Esophagus (tissue), 2 donors: ENCODE measurements around the gene NFIA. TPM values are rescaled to one million over a fixed set of nuclear protein-coding genes. Genes with fewer than 3 reads are reported as not detected.

Experiments used
- H3K27ac ChIP-seq, 2 donors: one replicate each; pipeline ENCODE4 v1.5.1; 2013; ENCODE audit warnings: low read depth in 2 of 2, mild to moderate bottlenecking in 2 of 2, inconsistent platforms in 1 of 2, low read length in 1 of 2, moderate library complexity in 1 of 2
- H3K27me3 ChIP-seq, 2 donors: one replicate each; pipeline ENCODE4 v1.6.1; 2013; ENCODE audit warnings: low read length in 2 of 2, control low read depth in 1 of 2, mild to moderate bottlenecking in 1 of 2; ENCODE audit not compliant: insufficient read depth in 2 of 2, control insufficient read depth in 1 of 2
- H3K36me3 ChIP-seq, 2 donors: one replicate each; pipeline ENCODE4 v1.6.1; 2013; ENCODE audit warnings: low read length in 1 of 2; ENCODE audit not compliant: control insufficient read depth in 2 of 2, insufficient read depth in 2 of 2
- H3K4me1 ChIP-seq, 2 donors: one replicate each; pipeline ENCODE4 v1.6.1; 2013; ENCODE audit warnings: low read length in 1 of 2; ENCODE audit not compliant: control insufficient read depth in 2 of 2, insufficient read depth in 2 of 2
- H3K4me3 ChIP-seq, 2 donors: one replicate each; pipeline ENCODE4 v1.5.1; 2013; ENCODE audit warnings: low read length in 2 of 2, mild to moderate bottlenecking in 2 of 2, low read depth in 1 of 2, moderate library complexity in 1 of 2
- H3K9me3 ChIP-seq, 2 donors: one replicate each; pipeline ENCODE4 v1.6.1; 2013; ENCODE audit warnings: mild to moderate bottlenecking in 2 of 2, low read depth in 1 of 2, low read length in 1 of 2, moderate library complexity in 1 of 2; ENCODE audit not compliant: control insufficient read depth in 2 of 2, insufficient read depth in 1 of 2
- WGBS, 2 donors: extraction: QIAGEN DNeasy Blood & Tissue Kit; methylation state at CpG; one replicate each; pipeline ENCODE4 v1.1.7; 2013; 5-methylcytosine and 5-hydroxymethylcytosine counted together
- polyA plus RNA-seq, 2 donors: library from polyadenylated mRNA; stranded (reverse); fragments of 200-250 nt; gene quantifications; one replicate each; pipeline ENCODE4 v1.2.3, GENCODE V29; 2013
- donor health status: healthy with polysubstance abuse.
- donor health status: Bipolar disorder and iron deficiency.

The NFIA gene
- polyA plus RNA-seq, 2 donors, result 9.0 to 11.0 TPM

DNA sequence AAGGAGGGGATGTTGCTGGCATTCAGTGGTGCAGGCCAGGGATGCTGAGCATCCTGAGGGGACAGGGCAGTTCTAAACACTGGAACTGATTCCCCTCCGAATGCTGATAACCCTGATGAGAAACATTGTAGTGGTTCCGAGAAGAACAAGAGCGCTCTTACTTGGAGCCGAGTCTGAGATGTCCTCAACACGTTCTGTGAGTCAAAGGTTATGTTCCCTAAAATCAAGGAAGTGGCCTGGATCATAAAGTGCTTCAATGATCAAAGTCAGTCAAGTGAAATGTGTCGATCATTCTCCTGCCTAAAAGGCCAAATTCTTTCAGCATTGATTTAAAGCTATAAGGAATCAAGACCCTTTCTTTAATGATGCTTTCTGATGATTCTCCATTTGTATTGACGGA, 234.1 kb downstream of the NFIA start:
- Histone ChIP-seq H3K27ac (no peak overlapping the region), H3K27me3 (no peaks in the 10 kb centered on the region), H3K4me3 (no peak overlapping the region), H3K36me3 (no peaks in the 10 kb centered on the region), H3K4me1 (no peaks in the 10 kb centered on the region), H3K9me3 (no peaks in the 10 kb centered on the region)
- 89% methylated on average over 7 of the region's 7 CpGs for WGBS, 2 donors

DNA sequence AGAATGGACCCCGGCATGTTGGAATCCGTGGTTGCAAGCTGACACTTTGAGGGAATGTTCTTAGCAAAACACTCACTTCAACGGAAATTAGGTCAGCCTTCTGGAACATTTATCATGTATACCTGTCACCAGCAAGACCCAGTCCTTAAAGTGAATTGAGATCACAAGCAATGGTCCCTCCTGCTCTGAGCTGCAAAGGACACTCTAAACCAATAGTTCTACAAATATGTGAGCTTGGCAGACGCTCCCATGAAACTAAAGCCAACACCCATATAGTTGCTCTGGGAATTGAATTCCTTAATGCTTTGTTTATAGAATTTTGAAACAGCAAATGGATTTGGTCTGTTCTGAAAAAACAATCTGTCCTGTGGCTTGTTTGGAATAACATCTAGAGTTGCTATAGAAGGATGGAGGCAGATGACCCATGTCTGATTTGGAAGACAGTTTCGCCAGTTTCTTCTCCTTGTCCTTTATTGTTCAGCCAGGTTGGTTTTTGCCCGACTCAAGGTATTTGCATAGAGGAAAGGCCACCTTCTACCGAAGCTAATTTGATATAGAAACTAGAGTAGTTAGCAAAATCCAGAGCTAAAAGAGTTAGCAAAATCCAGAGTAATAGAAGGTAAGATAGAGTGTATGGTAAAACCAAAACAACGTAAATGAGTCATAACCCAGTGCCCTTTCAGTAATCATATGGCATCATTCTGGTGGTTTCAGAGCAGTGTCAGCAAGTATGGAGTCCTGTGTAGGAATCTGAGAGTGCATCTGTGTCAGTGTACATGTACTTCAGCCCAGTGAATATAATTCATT, 236.2 kb downstream of the NFIA start:
- no peaks in the 10 kb centered on the region for H3K27me3 ChIP-seq
- no peaks in the 10 kb centered on the region for H3K9me3 ChIP-seq
- H3K4me1 ChIP-seq, result no peaks in the 10 kb centered on the region
- H3K27ac ChIP-seq, result peak overlapping the region; percentile 29 to 76
- 30 to 44% methylated on average over 8 of the region's 8 CpGs for whole genome bisulfite sequencing, 2 donors
- H3K36me3 ChIP-seq, result no peaks in the 10 kb centered on the region
- no peak overlapping the region for H3K4me3 ChIP-seq

DNA sequence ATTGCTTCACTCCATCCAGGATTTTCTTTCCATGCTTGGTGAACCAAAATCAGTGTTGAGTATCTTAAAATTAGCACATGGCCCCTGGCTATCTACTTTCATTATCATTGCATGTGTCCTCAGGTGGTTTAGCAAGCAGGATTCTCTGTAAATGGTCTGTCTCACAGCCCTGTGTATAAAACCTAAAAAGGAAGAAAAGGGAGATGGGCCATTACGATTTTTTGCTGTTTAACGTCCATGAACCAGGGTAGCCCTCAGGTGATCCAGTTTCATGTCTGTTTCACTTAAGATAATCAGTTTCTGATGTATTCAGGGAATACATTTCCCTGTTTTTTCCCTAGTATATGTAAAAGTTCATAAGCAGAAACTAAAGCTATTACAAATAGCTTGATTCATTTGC, 238.2 kb downstream of the NFIA start:
- Histone ChIP-seq H3K9me3 (no peaks in the 10 kb centered on the region), H3K36me3 (no peaks in the 10 kb centered on the region), H3K4me3 (no peak overlapping the region), H3K27me3 (no peaks in the 10 kb centered on the region), H3K4me1 (peaks cover 0 to 2% of the 10 kb centered on the region in 2 donors), H3K27ac (no peak overlapping the region)
- 80 to 83% methylated on average over 2 of the region's 2 CpGs for WGBS, 2 donors

DNA sequence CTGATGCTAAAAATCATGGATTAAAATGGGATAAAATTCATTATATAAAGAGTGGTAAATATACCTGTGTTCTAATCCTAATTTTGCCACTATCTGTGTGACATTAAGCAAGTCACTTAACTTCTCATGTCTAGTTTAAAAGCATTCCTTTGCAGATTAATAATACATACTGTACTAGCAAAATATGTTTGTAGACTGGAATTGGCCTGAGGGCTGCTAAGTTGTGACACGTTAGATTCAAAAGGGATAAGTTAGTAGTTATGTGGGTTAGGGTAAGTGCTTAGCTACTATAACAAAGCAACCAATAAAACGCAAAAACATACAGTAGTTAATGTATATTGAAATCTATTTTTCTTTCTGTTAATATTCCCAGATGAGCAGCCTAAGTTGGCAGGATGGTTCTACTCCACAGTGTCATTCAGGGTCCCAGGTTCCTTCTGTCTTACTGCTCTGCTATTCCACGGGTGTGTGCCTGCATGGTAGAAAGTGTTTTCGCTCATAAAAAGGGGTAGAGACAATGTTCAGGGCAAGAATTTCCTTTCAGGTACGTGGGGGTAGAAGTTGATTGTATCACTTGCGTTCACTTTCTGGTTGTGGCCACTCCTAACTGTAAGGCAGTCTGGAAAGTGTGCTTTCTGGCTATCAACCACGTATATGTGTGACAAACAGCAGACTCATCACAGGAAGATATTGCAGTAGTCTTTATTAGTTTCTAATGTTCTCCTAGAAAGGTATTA, 239.8 kb downstream of the NFIA start:
- Histone ChIP-seq H3K4me1 (peaks cover 0 to 2% of the 10 kb centered on the region in 2 donors), H3K36me3 (no peaks in the 10 kb centered on the region), H3K9me3 (no peaks in the 10 kb centered on the region), H3K27me3 (no peaks in the 10 kb centered on the region), H3K27ac (no peak overlapping the region), H3K4me3 (no peak overlapping the region)
- WGBS, 2 donors, result 73 to 77% methylated on average over 7 of the region's 7 CpGs

DNA sequence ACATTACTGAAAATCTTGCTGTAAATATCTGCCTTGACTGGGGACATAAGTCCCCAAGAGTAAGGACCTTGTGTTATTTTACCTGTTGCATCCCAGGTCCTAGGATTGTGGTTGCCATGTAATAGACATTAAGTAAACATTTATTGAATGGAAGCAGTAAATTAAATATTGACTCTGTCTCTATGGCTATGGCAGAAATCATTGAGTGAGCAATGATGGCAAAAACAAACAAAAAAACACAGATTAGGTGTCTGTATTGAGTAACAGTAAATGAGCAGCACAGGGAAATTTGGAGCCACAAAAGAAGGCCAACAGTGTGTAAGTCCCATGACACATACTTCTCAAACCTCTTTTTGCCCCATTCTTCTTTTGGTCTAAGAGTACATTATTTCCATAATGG, 240.4 kb downstream of the NFIA start:
- Histone ChIP-seq H3K9me3 (no peaks in the 10 kb centered on the region), H3K4me1 (peaks cover 0 to 2% of the 10 kb centered on the region in 2 donors), H3K27ac (no peak overlapping the region)

DNA sequence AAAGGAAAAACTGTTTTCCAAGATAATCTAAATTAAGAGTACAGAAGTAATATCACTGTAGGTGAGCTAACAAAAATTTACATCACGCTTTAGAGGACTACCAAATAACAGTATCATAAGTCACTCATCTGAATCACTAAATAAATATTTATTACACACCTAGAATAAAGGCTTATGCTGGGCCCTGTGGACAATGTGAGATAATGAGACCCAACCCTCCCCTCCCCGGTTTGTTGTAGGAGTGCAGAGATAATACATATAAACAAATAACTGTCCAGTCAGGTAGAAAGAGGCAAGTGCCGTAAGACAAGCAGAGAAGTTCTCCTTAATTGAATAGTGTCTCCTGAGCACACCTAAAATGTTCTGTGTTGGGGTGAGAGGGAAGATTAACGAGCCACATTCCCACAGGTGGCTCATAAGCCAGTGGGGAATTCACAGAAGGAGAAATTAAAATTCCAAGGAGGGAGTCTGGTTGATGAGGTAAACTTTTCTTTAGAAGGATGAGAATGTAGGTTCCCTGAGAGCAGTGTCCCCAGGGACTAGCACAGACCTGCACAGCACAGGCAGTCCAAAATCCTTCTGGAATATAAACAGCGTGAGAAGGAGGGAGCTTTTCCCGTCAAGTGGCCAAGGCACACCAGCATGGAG, 241.4 kb downstream of the NFIA start:
- WGBS, 2 donors, result 59 to 66% methylated on average over 6 of the region's 6 CpGs
- Histone ChIP-seq H3K27me3 (no peaks in the 10 kb centered on the region), H3K9me3 (no peaks in the 10 kb centered on the region), H3K4me1 (peaks cover 0 to 2% of the 10 kb centered on the region in 2 donors), H3K36me3 (no peaks in the 10 kb centered on the region), H3K4me3 (no peak overlapping the region), H3K27ac (peak overlapping the region in 1 of 2 donors; percentile 24)

More for the DNA sequence above, 240.4 kb downstream of the NFIA start:
- H3K4me3 ChIP-seq, result no peak overlapping the region
- no peaks in the 10 kb centered on the region for H3K36me3 ChIP-seq
- no peaks in the 10 kb centered on the region for H3K27me3 ChIP-seq

DNA sequence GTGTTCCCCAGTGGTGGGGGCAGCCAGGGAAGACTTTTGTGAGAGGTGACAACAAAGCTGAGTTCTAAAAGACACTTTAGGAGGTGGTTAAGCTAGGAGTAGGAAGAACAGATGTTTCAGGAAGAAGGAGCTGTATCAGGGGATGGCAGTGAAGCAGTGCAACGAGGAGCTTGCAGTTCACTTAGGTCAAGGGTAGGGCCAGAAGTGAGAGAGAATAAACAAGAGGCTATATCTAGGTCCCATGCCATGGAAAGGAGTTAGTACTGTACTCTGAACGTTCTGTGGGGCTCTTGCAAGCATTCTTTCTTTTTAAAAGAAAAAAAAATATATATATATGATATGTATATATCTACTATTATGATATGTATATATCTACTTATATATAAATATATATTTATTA, 244.4 kb downstream of the NFIA start:
- H3K4me1 ChIP-seq, result peaks cover 2% of the 10 kb centered on the region in 2 donors
- no peak overlapping the region for H3K4me3 ChIP-seq
- no peaks in the 10 kb centered on the region for H3K27me3 ChIP-seq
- H3K36me3 ChIP-seq, result no peaks in the 10 kb centered on the region
- peak overlapping the region in 1 of 2 donors; percentile 3 for H3K27ac ChIP-seq
- 49 to 55% methylated on average over 2 of the region's 2 CpGs for WGBS, 2 donors
- no peaks in the 10 kb centered on the region for H3K9me3 ChIP-seq

DNA sequence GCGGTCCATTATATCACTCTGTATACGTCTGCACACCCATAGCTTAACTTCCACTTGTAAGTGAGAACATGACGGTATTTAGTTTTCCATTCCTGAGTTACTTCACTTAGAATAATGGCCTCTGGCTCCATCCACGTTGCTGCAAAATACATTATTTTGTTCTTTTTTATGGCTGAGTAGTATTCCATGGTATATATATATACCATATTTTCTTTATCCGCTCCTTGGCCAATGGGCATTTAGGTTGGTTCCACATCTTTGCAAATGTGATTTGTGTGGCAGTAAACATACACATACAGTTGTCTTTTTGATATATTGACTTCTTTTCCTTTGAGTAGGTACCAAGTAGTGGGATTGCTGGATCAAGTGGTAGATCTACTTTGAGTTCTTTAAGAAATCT, 245.1 kb downstream of the NFIA start:
- WGBS, 2 donors, result 88 to 97% methylated on average over 5 of the region's 5 CpGs
- no peak overlapping the region for H3K27ac ChIP-seq
- H3K36me3 ChIP-seq, result no peaks in the 10 kb centered on the region
- H3K9me3 ChIP-seq, result no peaks in the 10 kb centered on the region
- H3K4me3 ChIP-seq, result no peak overlapping the region
- H3K27me3 ChIP-seq, result no peaks in the 10 kb centered on the region
- peaks cover 2% of the 10 kb centered on the region in 2 donors for H3K4me1 ChIP-seq

DNA sequence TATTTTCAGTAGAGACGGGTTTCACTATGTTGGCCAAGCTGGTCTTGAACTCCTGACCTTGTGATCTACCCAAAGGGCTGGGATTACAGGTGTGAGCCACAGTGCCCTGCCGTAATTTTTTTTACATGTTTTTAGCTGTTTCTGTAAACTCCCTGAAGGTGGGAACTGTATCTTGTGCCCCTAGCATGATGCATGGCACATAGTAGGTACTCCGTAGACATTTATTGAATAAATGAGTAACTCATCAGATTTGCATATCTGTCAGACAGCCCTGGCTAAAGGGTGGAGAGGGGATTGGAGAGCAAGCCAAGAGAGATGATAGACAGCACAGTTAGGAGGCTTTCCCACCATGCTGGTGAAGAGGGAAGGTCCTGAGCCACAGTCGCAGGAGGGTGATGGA, 247.2 kb downstream of the NFIA start:
- Histone ChIP-seq H3K9me3 (no peaks in the 10 kb centered on the region), H3K36me3 (no peaks in the 10 kb centered on the region), H3K4me3 (no peak overlapping the region), H3K27me3 (no peaks in the 10 kb centered on the region), H3K27ac (no peak overlapping the region), H3K4me1 (peaks cover 0 to 2% of the 10 kb centered on the region in 2 donors)
- 90 to 96% methylated on average over 4 of the region's 4 CpGs for WGBS, 2 donors
